Transverse colon (tissue), 4 donors: ENCODE results near the gene MFAP4. TPM values are rescaled to one million over a fixed set of nuclear protein-coding genes. Genes with fewer than 3 reads are reported as not detected.

ENCODE experiments used
- DNase-seq: peaks from one replicate; pipeline ENCODE4 v3.0.0-alpha.2; 2019
- H3K27ac ChIP-seq, 4 donors: fragments of 200-600 bp; sonication (generic); 2 replicates each; pipeline ENCODE4 v1.5.1; 2016 to 2018; ENCODE audit warnings: inconsistent platforms in 4 of 4
- H3K27me3 ChIP-seq: fragments of 200-600 bp; sonication (generic); 2 replicates; pipeline ENCODE4 v1.5.1; 2017; ENCODE audit warnings: inconsistent platforms
- H3K36me3 ChIP-seq, 4 donors: fragments of 200-600 bp; sonication (generic); 2 replicates each; pipeline ENCODE4 v1.5.1; 2017 to 2019; ENCODE audit warnings: inconsistent platforms in 4 of 4
- H3K4me1 ChIP-seq, 4 donors: fragments of 200-600 bp; sonication (generic); 2 replicates each; pipeline ENCODE4 v1.5.1; 2017 to 2020; ENCODE audit warnings: inconsistent platforms in 4 of 4
- H3K4me3 ChIP-seq, 4 donors: fragments of 200-600 bp; sonication (generic); 1 replicate in 1 of 4; 2 replicates in 3 of 4; pipeline versions ENCODE4 v1.5.1 to v1.6.1; 2017 to 2019; ENCODE audit warnings: inconsistent platforms in 4 of 4
- H3K9me3 ChIP-seq, 2 donors: fragments of 200-600 bp; sonication (generic); 2 replicates each; pipeline ENCODE4 v1.5.1; 2017 to 2019; ENCODE audit warnings: inconsistent platforms in 2 of 2
- EP300 ChIP-seq: sonication (generic); formaldehyde crosslinking; IDR thresholded peaks from one replicate; pipeline ENCODE4 v1.6.1; 2017; ENCODE audit warnings: antibody characterized with exemption, low read depth
- POLR2A ChIP-seq: fragments of 450-650 bp; IDR thresholded peaks from one replicate; pipeline ENCODE4 v1.6.1; 2016; ENCODE audit warnings: antibody characterized with exemption, mild to moderate bottlenecking, moderate library complexity
- POLR2AphosphoS5 ChIP-seq, 3 donors: sonication (generic); formaldehyde crosslinking; IDR thresholded peaks; one replicate each; pipeline ENCODE4 v1.6.1; 2016; ENCODE audit warnings: antibody characterized with exemption in 3 of 3
- WGBS, 2 donors: methylation state at CpG; one replicate each; pipeline ENCODE4 v1.1.5; 2018; ENCODE audit warnings: low coverage in 1 of 2; 5-methylcytosine and 5-hydroxymethylcytosine counted together
- in situ Hi-C, 4 donors: fragments of 200-750 bp; cut with MboI; loops; one replicate each; pipeline versions ENCODE4 v1.15.0 to v1.15.1; 2017; ENCODE audit warnings: low sequenced_read_pairs in 3 of 4, low pct_ligation_motif_present in 1 of 4, low pct_unique_long_range_greater_than_20kb in 1 of 4
- intact Hi-C: fragments of 100-400 bp; cut with DNase I; formaldehyde crosslinking; loops from one replicate; pipeline ENCODE4 v1.15.1; 2023; ENCODE audit warnings: low total_unique reads
- total RNA-seq, 4 donors: library from RNA; depleted of rRNA; stranded (reverse); fragments of >200 nt; gene quantifications; one replicate each; pipeline ENCODE4 v1.1.0, GENCODE V29; 2016
- TF ChIP-seq, protein P1 (sequence below), 5 experiments: fragments of 200-600 bp in 3 of 5; fragments of 450-650 bp in 2 of 5; sonication (generic) in 3 of 5; IDR thresholded peaks; 1 replicate in 2 of 5; 2 replicates in 3 of 5; pipeline ENCODE4 v1.5.1; 2016 to 2017; ENCODE audit warnings: antibody characterized with exemption in 5 of 5, inconsistent platforms in 3 of 5, mild to moderate bottlenecking in 2 of 5, moderate library complexity in 1 of 5

Gene MFAP4
- total RNA-seq, 4 donors from 2014 or later = 39.7 to 67.3 (median 51.5) TPM

DNA sequence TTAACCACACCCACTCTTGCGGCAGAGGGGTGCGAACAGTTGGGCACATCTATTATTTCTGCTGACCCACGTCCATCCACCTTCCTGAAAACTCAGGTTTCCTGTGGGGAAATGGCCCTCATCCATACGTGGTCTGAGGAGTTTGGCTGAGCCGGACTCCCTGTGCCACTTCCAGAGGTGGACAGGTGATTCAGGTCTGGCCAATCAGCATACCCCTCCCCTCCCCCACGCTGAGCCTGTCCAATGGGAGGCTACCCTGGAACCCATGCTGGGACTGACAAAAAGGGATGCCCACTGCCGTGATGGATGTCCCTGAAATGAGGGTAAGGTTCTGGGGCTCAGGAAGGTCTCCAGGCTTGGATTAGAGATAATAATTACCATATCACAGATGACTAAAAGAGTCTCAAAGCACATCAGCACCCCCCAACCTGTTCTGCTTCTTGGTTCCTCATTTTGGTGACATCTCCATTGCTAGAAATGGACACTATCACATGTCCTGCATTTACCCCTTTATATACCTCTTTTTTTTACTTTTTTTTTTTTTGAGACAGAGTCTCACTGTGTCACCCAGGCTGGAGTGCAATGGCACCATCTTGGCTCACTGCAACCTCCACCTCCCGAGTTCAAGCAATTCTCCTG, 14.0 kb downstream of the MFAP4 start:
- Histone ChIP-seq H3K4me3 (no peak overlapping the region), H3K36me3 (no peaks in the 10 kb centered on the region), H3K27ac (no peak overlapping the region), H3K4me1 (peaks cover 2 to 18% (median 9%) of the 10 kb centered on the region in 4 donors), H3K27me3 (no peaks in the 10 kb centered on the region), H3K9me3 (no peaks in the 10 kb centered on the region)
- in situ Hi-C loops = loop anchor here in 3 of 4 donors (25.0 kb wide), 2 partner anchors 264 to 389 kb away; partner anchors contain the start of gene ALDH3A2 (in 1 of the 3)
- no peak for DNase-seq
- WGBS, 2 donors = 80 to 96% methylated on average over 2 to 8 of the region's 8 CpGs
- intact Hi-C loops = no loop called here
- TF ChIP-seq EP300 (no peak), POLR2AphosphoS5 (IDR thresholded peaks at IDR 0.05) (no peak)
- TF ChIP-seq, protein P1, sequence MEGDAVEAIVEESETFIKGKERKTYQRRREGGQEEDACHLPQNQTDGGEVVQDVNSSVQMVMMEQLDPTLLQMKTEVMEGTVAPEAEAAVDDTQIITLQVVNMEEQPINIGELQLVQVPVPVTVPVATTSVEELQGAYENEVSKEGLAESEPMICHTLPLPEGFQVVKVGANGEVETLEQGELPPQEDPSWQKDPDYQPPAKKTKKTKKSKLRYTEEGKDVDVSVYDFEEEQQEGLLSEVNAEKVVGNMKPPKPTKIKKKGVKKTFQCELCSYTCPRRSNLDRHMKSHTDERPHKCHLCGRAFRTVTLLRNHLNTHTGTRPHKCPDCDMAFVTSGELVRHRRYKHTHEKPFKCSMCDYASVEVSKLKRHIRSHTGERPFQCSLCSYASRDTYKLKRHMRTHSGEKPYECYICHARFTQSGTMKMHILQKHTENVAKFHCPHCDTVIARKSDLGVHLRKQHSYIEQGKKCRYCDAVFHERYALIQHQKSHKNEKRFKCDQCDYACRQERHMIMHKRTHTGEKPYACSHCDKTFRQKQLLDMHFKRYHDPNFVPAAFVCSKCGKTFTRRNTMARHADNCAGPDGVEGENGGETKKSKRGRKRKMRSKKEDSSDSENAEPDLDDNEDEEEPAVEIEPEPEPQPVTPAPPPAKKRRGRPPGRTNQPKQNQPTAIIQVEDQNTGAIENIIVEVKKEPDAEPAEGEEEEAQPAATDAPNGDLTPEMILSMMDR (IDR thresholded peaks at IDR 0.05) = no peak

DNA sequence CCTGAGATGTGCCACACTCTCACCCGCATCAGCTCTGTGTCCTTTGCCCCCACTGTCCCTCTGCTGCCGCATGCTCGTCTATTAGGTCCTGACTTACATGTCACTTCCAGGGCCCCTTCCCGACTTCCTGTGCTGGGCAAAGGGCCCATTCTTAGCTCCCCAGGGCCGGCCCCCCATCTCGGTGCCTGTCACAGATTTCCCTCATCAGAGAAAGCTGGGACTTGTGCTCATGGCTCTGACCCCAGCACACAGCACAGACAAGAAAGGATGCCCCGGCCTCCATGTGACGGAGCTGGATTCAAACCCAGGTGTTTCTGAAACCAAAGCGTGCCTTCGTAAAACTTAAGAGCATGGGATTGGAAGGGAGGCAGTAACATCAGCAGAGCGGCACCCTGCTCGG, 14.6 kb downstream of the MFAP4 start:
- WGBS, 2 donors = 83 to 89% methylated on average over 9 to 12 of the region's 12 CpGs
- in situ Hi-C loops = loop anchor here in 3 of 4 donors (25.0 kb wide), 2 partner anchors 265 to 390 kb away; partner anchors contain the start of gene ALDH3A2 (in 1 of the 3)
- DNase-seq = no peak

DNA sequence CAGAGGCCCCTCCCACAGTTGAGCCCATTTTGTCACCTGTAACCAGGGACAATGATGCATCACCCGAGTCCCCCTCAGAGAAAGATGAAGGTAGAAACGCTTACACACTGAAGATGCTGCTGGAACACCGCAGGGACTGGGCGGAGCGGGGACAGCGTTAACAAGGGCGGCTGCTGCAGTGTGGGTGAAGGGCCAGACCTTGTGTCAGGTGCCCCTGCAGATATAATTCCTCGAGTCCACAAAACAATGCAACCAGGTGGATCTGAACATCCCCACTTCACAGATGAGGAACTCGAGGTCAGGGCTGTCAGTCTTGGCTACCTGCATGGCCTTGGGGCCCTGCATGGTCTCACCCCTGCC, 15.0 kb downstream of the MFAP4 start:
- Histone ChIP-seq H3K4me1 (peaks cover 2 to 17% (median 6%) of the 10 kb centered on the region in 4 donors), H3K9me3 (no peaks in the 10 kb centered on the region), H3K4me3 (no peak overlapping the region), H3K27me3 (no peaks in the 10 kb centered on the region), H3K36me3 (no peaks in the 10 kb centered on the region), H3K27ac (no peak overlapping the region)
- WGBS, 2 donors = 93% methylated on average over 9 of the region's 9 CpGs; no CpG with 5 or more reads in 1 of the 2 donors
- TF ChIP-seq POLR2A (no peak), POLR2AphosphoS5 (IDR thresholded peaks at IDR 0.05) (no peak), EP300 (no peak)
- TF ChIP-seq, protein P1 (IDR thresholded peaks at IDR 0.05) = no peak
- intact Hi-C loops = no loop called here
- DNase-seq = no peak
- in situ Hi-C loops = loop anchor here in 3 of 4 donors (25.0 kb wide), 2 partner anchors 265 to 390 kb away; partner anchors contain the start of gene ALDH3A2 (in 1 of the 3)

More for the DNA sequence above, 14.6 kb downstream of the MFAP4 start:
- Histone ChIP-seq H3K4me3 (no peak overlapping the region), H3K9me3 (no peaks in the 10 kb centered on the region), H3K4me1 (peaks cover 2 to 18% (median 9%) of the 10 kb centered on the region in 4 donors), H3K27ac (no peak overlapping the region), H3K27me3 (no peaks in the 10 kb centered on the region), H3K36me3 (no peaks in the 10 kb centered on the region)
- intact Hi-C loops = no loop called here
- TF ChIP-seq, protein P1 (IDR thresholded peaks at IDR 0.05) = no peak
- no peak for TF ChIP-seq POLR2A
- no peak for TF ChIP-seq EP300
- no peak for TF ChIP-seq POLR2AphosphoS5 (IDR thresholded peaks at IDR 0.05)

DNA sequence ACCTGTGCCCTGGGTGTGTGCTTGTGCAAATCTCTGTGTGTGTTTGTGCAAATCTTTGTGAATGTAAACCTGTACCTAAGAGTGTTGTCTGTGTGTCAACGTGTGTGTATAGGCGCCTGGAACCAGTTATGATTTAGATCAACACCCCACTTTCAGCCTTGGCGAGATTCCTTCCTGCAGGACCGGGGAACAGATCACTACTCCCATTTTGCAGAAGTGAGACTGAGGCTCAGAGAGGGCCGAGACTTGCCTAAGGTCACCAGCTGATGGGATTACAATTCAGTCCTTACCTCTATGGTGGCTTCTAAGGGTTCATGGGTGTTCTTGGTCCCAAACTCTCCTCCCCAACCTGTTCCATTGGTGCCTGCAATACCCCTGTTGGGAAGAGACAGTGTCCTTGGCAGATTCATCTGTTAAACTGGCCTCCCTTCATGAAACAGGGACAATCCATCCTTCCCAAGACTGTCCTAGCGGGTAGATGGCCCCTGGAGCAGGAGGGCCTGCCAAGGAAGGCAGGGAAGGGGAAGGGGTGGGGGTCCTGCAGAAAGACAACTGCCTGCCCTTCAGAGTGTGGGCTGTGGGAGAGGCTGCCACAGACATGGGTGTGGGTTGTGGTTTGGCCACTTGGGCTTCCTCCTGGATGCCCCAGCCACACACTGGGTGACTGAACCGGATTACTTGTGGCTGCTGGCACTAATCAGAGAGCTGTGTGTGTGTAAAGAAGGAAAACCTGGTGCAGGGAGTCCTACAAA, 15.6 kb downstream of the MFAP4 start:
- WGBS, 2 donors = 81% methylated on average over 7 of the region's 7 CpGs; no CpG with 5 or more reads in 1 of the 2 donors
- in situ Hi-C loops = loop anchor here in 3 of 4 donors (25.0 kb wide), 2 partner anchors 266 to 391 kb away; partner anchors contain the start of gene ALDH3A2 (in 1 of the 3)
- intact Hi-C loops = no loop called here
- no peak for TF ChIP-seq POLR2A
- no peak for TF ChIP-seq EP300
- no peak for TF ChIP-seq POLR2AphosphoS5 (IDR thresholded peaks at IDR 0.05)
- TF ChIP-seq, protein P1 (IDR thresholded peaks at IDR 0.05) = no peak
- H3K9me3 ChIP-seq = no peaks in the 10 kb centered on the region
- DNase-seq = no peak
- H3K27me3 ChIP-seq = no peaks in the 10 kb centered on the region
- H3K27ac ChIP-seq = no peak overlapping the region
- H3K4me1 ChIP-seq = peaks cover 0 to 12% (median 4%) of the 10 kb centered on the region in 4 donors
- no peak overlapping the region for H3K4me3 ChIP-seq
- no peaks in the 10 kb centered on the region for H3K36me3 ChIP-seq
